Sigmoid colon (tissue), 7 donors: ENCODE results near the gene G3BP2. TPM values are rescaled to one million over a fixed set of nuclear protein-coding genes. Genes with fewer than 3 reads are reported as not detected.

Source experiments
- DNase-seq: peaks from one replicate; pipeline ENCODE4 v3.0.0-alpha.2; 2019
- H3K27ac ChIP-seq, 4 donors: fragments of 200-600 bp; sonication (generic); one replicate each; pipeline ENCODE4 v1.5.1; 2016 to 2019; ENCODE audit warnings: mild to moderate bottlenecking in 1 of 4
- H3K27me3 ChIP-seq, 3 donors: fragments of 200-600 bp; sonication (generic); one replicate each; pipeline ENCODE4 v1.5.1; 2019; ENCODE audit warnings: mild to moderate bottlenecking in 1 of 3
- H3K36me3 ChIP-seq, 4 donors: fragments of 200-600 bp; sonication (generic); one replicate each; pipeline ENCODE4 v1.5.1; 2016 to 2019
- H3K4me1 ChIP-seq, 4 donors: fragments of 200-600 bp; sonication (generic); one replicate each; pipeline ENCODE4 v1.5.1; 2017 to 2019
- H3K4me3 ChIP-seq, 4 donors: fragments of 200-600 bp; sonication (generic); one replicate each; pipeline ENCODE4 v1.5.1; 2017 to 2019; ENCODE audit warnings: mild to moderate bottlenecking in 2 of 4, moderate library complexity in 1 of 4
- H3K9me3 ChIP-seq, 4 donors: fragments of 200-600 bp in 3 of 4; sonication (generic) in 3 of 4; one replicate each; pipeline versions ENCODE4 v1.5.1 to v1.6.1; 2013 to 2019
- CTCF ChIP-seq, 4 experiments: fragments of 450-650 bp in 3 of 4; fragments of 200-600 bp in 1 of 4; IDR thresholded peaks; one replicate each; pipeline ENCODE4 v1.5.1; 2016 to 2019; ENCODE audit warnings: antibody characterized with exemption in 4 of 4, mild to moderate bottlenecking in 3 of 4, moderate library complexity in 2 of 4
- EP300 ChIP-seq, 4 donors: sonication (generic); formaldehyde crosslinking; IDR thresholded peaks; one replicate each; pipeline ENCODE4 v1.6.1; 2017; ENCODE audit warnings: antibody characterized with exemption in 4 of 4
- POLR2A ChIP-seq, 2 donors: fragments of 450-650 bp; IDR thresholded peaks; one replicate each; pipeline ENCODE4 v1.6.1; 2016; ENCODE audit warnings: antibody characterized with exemption in 2 of 2, mild to moderate bottlenecking in 2 of 2, moderate library complexity in 2 of 2
- POLR2AphosphoS5 ChIP-seq, 4 donors: sonication (generic); formaldehyde crosslinking; IDR thresholded peaks; one replicate each; pipeline ENCODE4 v1.6.1; 2017; ENCODE audit warnings: antibody characterized with exemption in 4 of 4
- WGBS, 2 donors: extraction: QIAGEN DNeasy Blood & Tissue Kit; methylation state at CpG; one replicate each; pipeline ENCODE4 v1.1.7; 2013; 5-methylcytosine and 5-hydroxymethylcytosine counted together
- intact Hi-C: fragments of 100-400 bp; cut with DNase I; formaldehyde crosslinking; loops from one replicate; pipeline ENCODE4 v1.15.1; 2023
- polyA plus RNA-seq, 3 donors: library from polyadenylated mRNA; stranded (reverse); fragments of 200-250 nt; gene quantifications; one replicate each; pipeline ENCODE4 v1.2.3, GENCODE V29; 2013
- total RNA-seq, 4 donors: library from RNA; depleted of rRNA; stranded (reverse); fragments of >200 nt; gene quantifications; one replicate each; pipeline ENCODE4 v1.1.0, GENCODE V29; 2016
- donor health status: healthy with polysubstance abuse.
- donor health status: Bipolar disorder and iron deficiency.
- donor health status: healthy.

Gene G3BP2
- total and polyA plus RNA-seq, 7 donors: 60.7 to 141 (median 102) TPM

GRCh38 chr4:75715105-75715799 lies 42.0 kb upstream of the G3BP2 start:
- H3K4me1 ChIP-seq: peaks cover 0 to 21% (median 15%) of the 10 kb centered on the region in 4 donors
- 61 to 85% methylated on average over 4 of the region's 4 CpGs for WGBS, 2 donors

GRCh38 chr4:75714704-75715103 lies 41.5 kb upstream of the G3BP2 start:
- no peaks in the 10 kb centered on the region for H3K36me3 ChIP-seq
- WGBS, 2 donors: 79 to 83% methylated on average over 1 of the region's 1 CpG
- H3K9me3 ChIP-seq: no peaks in the 10 kb centered on the region
- H3K27me3 ChIP-seq: no peaks in the 10 kb centered on the region
- DNase-seq: no peak
- intact Hi-C loops: no loop called here
- H3K4me3 ChIP-seq: no peak overlapping the region
- no peak for TF ChIP-seq POLR2AphosphoS5 (IDR thresholded peaks at IDR 0.05)
- no peak for TF ChIP-seq CTCF (IDR thresholded peaks at IDR 0.05)
- no peak for TF ChIP-seq EP300 (IDR thresholded peaks at IDR 0.05)
- no peak for TF ChIP-seq POLR2A (IDR thresholded peaks at IDR 0.05)
- peaks cover 0 to 21% (median 15%) of the 10 kb centered on the region in 4 donors for H3K4me1 ChIP-seq
- peak overlapping the region; percentile 18 to 63 (median 51) for H3K27ac ChIP-seq

More at GRCh38 chr4:75715105-75715799, 42.0 kb upstream of the G3BP2 start:
- H3K4me3 ChIP-seq: no peak overlapping the region
- intact Hi-C loops: no loop called here
- no peak for TF ChIP-seq POLR2AphosphoS5 (IDR thresholded peaks at IDR 0.05)
- H3K9me3 ChIP-seq: no peaks in the 10 kb centered on the region
- DNase-seq: no peak
- no peaks in the 10 kb centered on the region for H3K36me3 ChIP-seq
- H3K27ac ChIP-seq: peak overlapping the region; percentile 18 to 63 (median 51)
- no peaks in the 10 kb centered on the region for H3K27me3 ChIP-seq

- Histone ChIP-seq H3K27me3 (no peaks in the 10 kb centered on the region), H3K9me3 (no peaks in the 10 kb centered on the region), H3K4me3 (no peak overlapping the region), H3K4me1 (peaks cover 0 to 21% (median 15%) of the 10 kb centered on the region in 4 donors), H3K36me3 (no peaks in the 10 kb centered on the region), H3K27ac (peak overlapping the region in 3 of 4 donors; percentile 18 to 63 (median 50))
- 92 to 95% methylated on average over 4 of the region's 4 CpGs for WGBS, 2 donors
- intact Hi-C loops: no loop called here
- TF ChIP-seq EP300 (IDR thresholded peaks at IDR 0.05) (no peak), CTCF (IDR thresholded peaks at IDR 0.05) (no peak), POLR2AphosphoS5 (IDR thresholded peaks at IDR 0.05) (no peak), POLR2A (IDR thresholded peaks at IDR 0.05) (no peak)
- no peak for DNase-seq
Measured at GRCh38 chr4:75714011-75714410, 40.8 kb upstream of the G3BP2 start.

- Histone ChIP-seq H3K27ac (no peak overlapping the region), H3K9me3 (no peaks in the 10 kb centered on the region), H3K27me3 (no peaks in the 10 kb centered on the region), H3K36me3 (no peaks in the 10 kb centered on the region), H3K4me3 (no peak overlapping the region), H3K4me1 (peaks cover 0 to 13% (median 10%) of the 10 kb centered on the region in 4 donors)
- intact Hi-C loops: no loop called here
- TF ChIP-seq EP300 (IDR thresholded peaks at IDR 0.05) (no peak), CTCF (IDR thresholded peaks at IDR 0.05) (no peak), POLR2A (IDR thresholded peaks at IDR 0.05) (no peak), POLR2AphosphoS5 (IDR thresholded peaks at IDR 0.05) (no peak)
- DNase-seq: no peak
- WGBS, 2 donors: 69 to 80% methylated on average over 4 of the region's 4 CpGs
Measured at GRCh38 chr4:75710246-75710645, 37.0 kb upstream of the G3BP2 start.

GRCh38 chr4:75708218-75708691 lies 35.0 kb upstream of the G3BP2 start:
- H3K4me3 ChIP-seq: no peak overlapping the region

More at GRCh38 chr4:75708218-75708691, 35.0 kb upstream of the G3BP2 start:
- no peak for DNase-seq
- H3K9me3 ChIP-seq: no peaks in the 10 kb centered on the region
- no peaks in the 10 kb centered on the region for H3K36me3 ChIP-seq
- no peak overlapping the region for H3K27ac ChIP-seq
- no peak for TF ChIP-seq POLR2A (IDR thresholded peaks at IDR 0.05)
- peak in 1 of 4 experiments; percentile 5 for TF ChIP-seq CTCF (IDR thresholded peaks at IDR 0.05)
- no peak for TF ChIP-seq POLR2AphosphoS5 (IDR thresholded peaks at IDR 0.05)
- no peaks in the 10 kb centered on the region for H3K27me3 ChIP-seq
- H3K4me1 ChIP-seq: no peaks in the 10 kb centered on the region
- intact Hi-C loops: no loop called here
- 29 to 59% methylated on average over 3 of the region's 3 CpGs for WGBS, 2 donors
